ENCODE data around the gene TRDN. TPM values are rescaled to one million over a fixed set of nuclear protein-coding genes. Genes with fewer than 3 reads are reported as not detected.

The TRDN gene
- total RNA-seq, 1 experiment from 2014 or later: 10.4 TPM

- TF ChIP-seq, protein P1, sequence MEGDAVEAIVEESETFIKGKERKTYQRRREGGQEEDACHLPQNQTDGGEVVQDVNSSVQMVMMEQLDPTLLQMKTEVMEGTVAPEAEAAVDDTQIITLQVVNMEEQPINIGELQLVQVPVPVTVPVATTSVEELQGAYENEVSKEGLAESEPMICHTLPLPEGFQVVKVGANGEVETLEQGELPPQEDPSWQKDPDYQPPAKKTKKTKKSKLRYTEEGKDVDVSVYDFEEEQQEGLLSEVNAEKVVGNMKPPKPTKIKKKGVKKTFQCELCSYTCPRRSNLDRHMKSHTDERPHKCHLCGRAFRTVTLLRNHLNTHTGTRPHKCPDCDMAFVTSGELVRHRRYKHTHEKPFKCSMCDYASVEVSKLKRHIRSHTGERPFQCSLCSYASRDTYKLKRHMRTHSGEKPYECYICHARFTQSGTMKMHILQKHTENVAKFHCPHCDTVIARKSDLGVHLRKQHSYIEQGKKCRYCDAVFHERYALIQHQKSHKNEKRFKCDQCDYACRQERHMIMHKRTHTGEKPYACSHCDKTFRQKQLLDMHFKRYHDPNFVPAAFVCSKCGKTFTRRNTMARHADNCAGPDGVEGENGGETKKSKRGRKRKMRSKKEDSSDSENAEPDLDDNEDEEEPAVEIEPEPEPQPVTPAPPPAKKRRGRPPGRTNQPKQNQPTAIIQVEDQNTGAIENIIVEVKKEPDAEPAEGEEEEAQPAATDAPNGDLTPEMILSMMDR (conservative IDR thresholded peaks at IDR 0.05): no peak
- Histone ChIP-seq H2BK20ac (ENCODE audit: low read depth, low read length, poor library complexity, severe bottlenecking) (no peak overlapping the region), H4K91ac (ENCODE audit: insufficient read length, low read depth, low read length) (no peak overlapping the region), H3K9ac (ENCODE audit: extremely low read depth, insufficient read length, low read length) (no peak overlapping the region), H3K79me2 (ENCODE audit: insufficient read depth, low read length) (no peaks in the 10 kb centered on the region), H3K79me1 (ENCODE audit: insufficient read depth, low read depth, low read length, poor library complexity, severe bottlenecking) (no peaks in the 10 kb centered on the region), H3K56ac (ENCODE audit: insufficient read length, low read depth, low read length) (no peak overlapping the region), H4K8ac (replicated peaks; ENCODE audit: insufficient read length, low read depth, low read length) (no peak overlapping the region), H2BK120ac (ENCODE audit: low read depth, low read length, poor library complexity, severe bottlenecking) (no peak overlapping the region), H2BK15ac (ENCODE audit: low read depth, low read length) (no peak overlapping the region), H2BK5ac (ENCODE audit: insufficient read length, low read length) (no peak overlapping the region), H4K5ac (ENCODE audit: insufficient read length, low read depth, low read length) (no peak overlapping the region), H2BK12ac (ENCODE audit: insufficient read length, low read depth, low read length) (no peak overlapping the region), H3T11ph (ENCODE audit: low read length) (no peak overlapping the region), H3K4ac (ENCODE audit: low read depth, low read length) (no peak overlapping the region), H4K20me1 (ENCODE audit: control insufficient read depth, insufficient read depth, insufficient read length) (no peaks in the 10 kb centered on the region), H2AK5ac (ENCODE audit: insufficient read length, low read length) (no peak overlapping the region), H3K4me2 (ENCODE audit: insufficient read depth, insufficient read length, low read length) (no peak overlapping the region), H3K9me3 (ENCODE audit: control insufficient read depth, low read depth, low read length) (no peaks in the 10 kb centered on the region), H3K23ac (ENCODE audit: insufficient read length, low read depth, low read length) (no peak overlapping the region), H3K27ac (ENCODE audit: insufficient read length, low read depth, low read length) (no peak overlapping the region), H3K23me2 (ENCODE audit: insufficient read length, low read depth, low read length, poor library complexity, severe bottlenecking) (no peaks in the 10 kb centered on the region), H3K18ac (ENCODE audit: insufficient read length, low read depth, low read length) (no peak overlapping the region), H3K4me1 (ENCODE audit: insufficient read depth, low read length) (no peaks in the 10 kb centered on the region; the same call in 1 of the 2 replicates), H3K14ac (ENCODE audit: insufficient read depth, low read length) (no peak overlapping the region), H2AFZ (ENCODE audit: low read length) (no peak overlapping the region), H3K27me3 (ENCODE audit: insufficient read depth, low read length) (no peaks in the 10 kb centered on the region)
- Mint-ChIP-seq H3K4me1 (peaks cover 14 to 20% of the 10 kb centered on the region in 2 experiments), H3K36me3 (ENCODE audit: insufficient read depth in 1 of 3, low read depth in 3 of 3) (peaks cover 16 to 21% (median 16%) of the 10 kb centered on the region in 3 experiments), H3K27me3 (ENCODE audit: low read depth) (peaks cover 11% of the 10 kb centered on the region), H3K4me3 (no peak overlapping the region; a peak in 1 of 5 replicates), H3K9me3 (peaks cover 21 to 28% of the 10 kb centered on the region in 2 experiments), H3K27ac (peak overlapping the region in 1 of 3 experiments; percentile 87; a peak in 3 of 7 replicates)
- DNase-seq: no peak
- WGBS (ENCODE audit: extremely low coverage, insufficient read length, low lambda C conversion rate): no CpG with 5 or more reads among the region's 1 CpG
Observed at GRCh38 chr6:123203928-123204327, 432.8 kb downstream of the TRDN start.
